Amniotic stem cell (primary cell): ENCODE results near the gene UBAC2.
"Not testable (repeated sequence)": the region's sequence is repeated elsewhere in the genome, so short reads cannot be mapped to it uniquely, and the experiment has no call there.

ENCODE experiments used
- DNase-seq: peaks from one replicate; lab custom pipeline; 2025; lab: John Stamatoyannopoulos, UW

Gene UBAC2

DNA sequence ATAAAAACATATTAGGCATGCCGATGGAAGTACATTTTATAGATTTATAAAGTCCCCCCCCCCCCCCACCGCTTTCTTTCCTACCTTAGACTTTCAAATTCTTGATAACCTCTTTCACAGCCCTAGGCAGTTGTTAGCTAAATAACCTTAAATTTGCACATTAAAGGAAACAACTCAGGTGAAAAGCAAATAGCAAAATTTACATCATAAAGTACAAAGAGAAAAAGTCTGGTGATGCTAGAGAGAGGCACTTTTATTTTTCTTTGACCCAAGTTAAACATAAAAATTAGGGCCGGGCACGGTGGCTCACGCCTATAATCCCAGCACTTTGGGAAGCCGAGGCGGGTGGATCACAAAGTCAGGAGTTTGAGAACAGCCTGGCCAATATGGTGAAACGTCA is 15.0 kb upstream of the UBAC2 start:
- no peak for DNase-seq

DNA sequence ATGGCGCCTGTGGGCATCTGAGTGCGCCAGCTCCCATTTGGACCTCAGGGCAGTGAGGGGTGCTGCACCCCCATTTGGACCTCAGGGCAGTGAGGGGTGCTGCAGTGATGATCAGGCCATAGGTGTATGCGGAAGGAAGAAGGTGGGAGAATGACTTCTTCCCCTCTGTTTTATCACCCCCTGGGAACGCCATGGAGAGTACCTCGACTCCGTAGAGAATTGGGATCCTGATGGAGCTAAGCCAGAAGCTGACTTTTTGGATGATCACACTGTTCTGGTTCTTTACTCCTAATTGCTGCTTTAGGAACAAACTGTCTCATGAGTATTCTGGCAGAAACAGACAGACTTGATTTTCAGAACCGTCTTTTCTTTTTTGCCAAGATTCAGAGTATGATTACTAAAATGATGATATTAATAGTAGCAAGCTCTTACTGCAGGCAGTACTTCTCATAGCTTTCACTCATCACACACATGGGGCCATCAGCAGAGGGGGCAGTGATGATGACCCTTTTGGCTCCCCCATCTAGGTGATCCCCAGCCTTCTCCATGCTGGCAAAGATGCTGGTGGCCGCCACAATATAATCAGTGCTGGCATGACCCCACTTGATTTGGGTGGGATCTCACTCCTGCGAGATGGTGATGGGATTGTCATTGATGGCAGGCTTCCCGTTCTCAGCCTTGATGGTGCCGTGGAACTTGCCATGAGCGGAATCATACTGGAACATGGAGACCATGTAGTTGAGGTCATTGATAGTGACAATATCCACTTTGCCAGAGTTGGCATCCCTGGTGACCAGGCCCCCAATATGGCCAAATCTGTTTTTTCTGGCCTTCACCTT is 10.3 kb upstream of the UBAC2 start:
- no peak for DNase-seq

DNA sequence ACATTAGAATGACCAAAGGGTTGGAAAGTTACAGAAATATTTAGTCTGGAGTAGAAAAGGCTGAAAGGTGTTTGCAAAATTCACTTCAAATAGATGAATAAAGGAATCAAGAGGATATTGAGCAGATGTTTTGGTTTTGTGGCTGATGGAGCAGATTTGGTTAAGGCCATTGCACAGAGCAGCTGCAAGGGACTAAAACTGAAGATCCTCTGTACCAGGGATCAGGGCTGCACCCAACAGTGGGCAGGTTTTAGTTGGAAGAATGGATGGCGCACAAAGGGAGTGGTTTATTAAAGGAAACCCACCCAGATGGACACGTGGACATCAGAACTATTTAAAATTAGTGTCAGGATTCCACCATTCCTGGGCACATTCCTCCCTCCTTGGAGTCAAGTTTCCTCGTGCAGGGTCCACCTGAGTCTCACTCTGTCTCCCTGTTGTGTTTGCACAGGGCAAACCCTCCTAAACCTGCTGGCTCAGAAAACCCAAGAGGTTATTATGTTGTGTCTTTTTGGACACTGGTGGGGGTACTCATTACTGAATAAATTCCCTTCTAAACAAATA is 9.2 kb upstream of the UBAC2 start:
- DNase-seq: no peak

DNA sequence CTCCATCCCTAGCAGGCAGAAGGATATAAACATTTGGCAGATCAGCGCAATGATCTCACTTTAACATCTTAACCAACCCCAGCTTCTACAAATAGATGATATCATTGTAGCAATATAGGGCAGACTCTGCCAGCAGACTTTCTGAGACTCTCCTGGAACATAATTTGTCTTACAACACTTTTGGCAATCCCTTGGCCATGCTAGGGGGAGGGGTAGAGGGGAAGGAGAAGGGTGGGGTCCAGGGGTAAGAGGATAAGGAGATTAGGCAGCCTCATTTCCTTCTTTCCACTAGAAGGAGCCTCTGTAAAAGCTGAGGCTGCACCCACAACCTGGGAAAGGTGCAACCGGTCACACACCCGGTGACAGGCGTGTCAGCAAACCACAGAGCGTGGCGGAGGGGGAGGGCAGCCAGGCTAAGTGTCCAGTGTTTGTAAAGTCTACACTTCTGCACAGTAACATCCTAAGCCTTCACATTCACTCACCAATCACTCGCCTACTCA is 8.7 kb upstream of the UBAC2 start:
- no peak for DNase-seq

DNA sequence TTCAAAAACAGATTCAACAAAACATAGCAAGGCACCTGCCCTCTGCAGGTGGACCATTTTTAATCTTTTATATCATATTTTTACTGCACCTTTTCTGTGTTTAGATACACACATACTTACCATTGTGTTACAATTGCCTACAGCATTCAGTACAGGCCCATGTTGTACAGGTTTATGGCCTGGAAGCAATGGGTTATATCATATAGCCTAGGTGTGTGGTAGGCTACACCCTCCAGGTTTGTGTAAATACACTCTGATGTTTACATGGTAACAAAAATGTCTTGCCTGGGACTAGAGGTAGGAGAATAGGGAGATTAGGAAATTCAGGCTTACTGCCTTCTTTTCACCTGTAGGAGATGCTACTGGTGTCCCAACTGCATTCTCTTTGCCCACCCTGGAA is 8.2 kb upstream of the UBAC2 start:
- DNase-seq: no peak

DNA sequence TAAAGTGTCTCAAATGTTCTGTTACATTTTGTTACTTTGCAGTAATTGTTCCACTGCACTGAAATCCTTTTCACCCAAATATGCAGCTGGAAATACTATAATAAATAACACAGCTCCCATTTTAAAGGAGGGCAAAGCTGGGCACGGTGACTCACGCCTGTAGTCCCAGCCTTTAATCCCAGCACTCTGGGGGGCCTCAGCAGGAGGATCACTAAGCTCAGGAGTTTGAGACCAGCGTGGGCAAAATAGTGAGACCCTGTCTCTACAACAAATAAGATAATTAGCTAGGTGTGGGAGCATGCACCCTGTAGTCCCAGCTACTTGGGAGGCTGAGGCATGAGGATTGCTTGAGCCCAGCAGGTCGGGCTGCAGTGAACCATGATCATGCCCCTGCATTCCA is 7.5 kb upstream of the UBAC2 start:
- DNase-seq: no peak

DNA sequence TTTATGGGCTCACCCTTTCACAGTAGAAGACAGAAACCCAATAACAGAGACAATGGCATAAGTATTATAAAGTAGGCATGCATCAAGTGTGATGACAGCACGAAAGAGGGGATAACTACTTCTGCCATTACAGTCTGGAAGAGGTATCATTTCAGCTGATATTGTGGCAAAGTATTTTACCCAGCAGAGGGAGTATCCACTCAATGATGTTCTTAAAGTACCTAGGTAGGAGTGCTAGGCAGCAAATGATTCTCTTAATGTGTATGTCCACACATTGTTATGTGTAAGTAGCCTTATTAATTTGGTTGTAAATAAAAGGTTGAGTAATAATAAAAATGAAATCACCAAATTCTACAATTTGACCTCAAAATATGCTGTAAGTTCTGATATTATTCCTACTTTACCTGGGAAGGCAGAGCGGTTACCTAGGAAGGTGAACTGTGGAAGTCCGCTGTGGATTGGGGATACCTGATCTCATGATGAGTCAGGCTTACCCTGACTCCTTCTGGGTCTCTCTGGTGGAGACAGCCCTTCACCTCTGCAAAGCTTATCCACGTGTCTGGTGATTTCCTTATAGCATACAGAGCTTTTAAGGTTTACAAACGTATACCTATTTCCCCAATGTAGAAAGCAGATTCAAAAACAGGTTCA is 4.1 kb upstream of the UBAC2 start:
- no peak for DNase-seq

DNA sequence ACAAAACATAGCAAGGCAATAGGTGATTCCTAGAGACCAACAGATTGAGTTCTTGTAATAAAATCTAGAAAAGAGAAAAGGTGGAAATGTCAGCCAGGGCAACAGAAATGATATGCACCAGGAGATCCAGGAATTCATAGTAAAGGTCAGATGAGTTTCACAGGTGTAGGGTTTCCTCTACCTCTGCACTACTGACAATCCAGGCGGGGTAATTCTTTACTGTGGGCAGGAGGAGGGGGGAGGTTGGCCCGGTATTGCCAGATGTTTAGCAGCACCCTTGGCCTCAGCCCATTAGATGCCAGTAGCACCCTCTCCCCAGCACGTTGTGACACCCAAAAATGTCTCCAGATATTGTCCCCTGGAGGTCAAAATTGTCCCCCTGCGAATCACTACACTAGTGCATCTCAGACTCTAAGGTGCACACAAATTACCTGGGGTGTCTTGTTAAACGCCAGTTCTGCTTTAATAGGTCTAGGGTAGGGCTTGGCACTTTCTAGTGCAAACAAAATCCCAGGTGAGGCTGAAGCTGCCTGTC is 3.5 kb upstream of the UBAC2 start:
- no peak for DNase-seq

DNA sequence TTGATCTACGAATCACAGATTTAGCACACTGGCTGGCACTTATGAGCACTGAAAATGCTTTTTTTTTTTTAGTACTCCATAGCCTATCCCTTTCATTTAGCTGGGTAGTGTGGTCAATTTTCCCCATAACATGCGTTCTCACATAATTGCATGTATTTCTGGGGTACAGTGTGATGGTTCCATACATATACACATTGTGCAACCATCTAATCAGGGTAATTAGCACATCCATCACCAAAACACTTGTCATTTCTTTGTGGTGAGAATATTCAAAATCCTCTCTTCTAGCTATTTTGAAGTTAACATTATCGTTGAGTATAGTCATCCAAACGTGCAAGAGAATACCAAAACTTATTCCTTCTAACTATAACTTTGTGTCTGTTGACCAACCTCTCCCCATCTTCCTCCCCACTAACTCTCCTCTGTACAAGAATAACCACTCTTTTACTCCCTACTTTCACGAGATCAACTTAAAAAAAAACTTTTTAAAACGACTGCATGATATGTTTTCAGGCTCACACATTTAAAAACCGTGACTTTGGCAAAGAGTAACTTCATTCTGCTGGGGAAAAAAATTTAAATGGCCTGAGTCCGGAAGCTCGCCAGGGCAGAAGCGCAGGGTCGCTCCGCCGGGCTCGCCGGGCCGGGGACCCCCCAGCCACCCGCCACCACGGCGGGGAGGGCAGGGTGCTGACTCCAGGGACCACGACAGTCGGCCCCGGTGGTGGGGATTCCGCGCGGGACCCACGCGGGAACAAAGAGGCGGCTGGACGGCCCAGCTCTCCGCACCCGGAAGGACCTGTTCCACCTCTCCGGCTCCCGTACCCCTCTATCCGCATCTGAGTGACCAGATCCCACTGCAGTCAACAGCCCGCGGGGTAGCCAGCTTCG is 868 bp upstream of the UBAC2 start:
- DNase-seq: no peak

DNA sequence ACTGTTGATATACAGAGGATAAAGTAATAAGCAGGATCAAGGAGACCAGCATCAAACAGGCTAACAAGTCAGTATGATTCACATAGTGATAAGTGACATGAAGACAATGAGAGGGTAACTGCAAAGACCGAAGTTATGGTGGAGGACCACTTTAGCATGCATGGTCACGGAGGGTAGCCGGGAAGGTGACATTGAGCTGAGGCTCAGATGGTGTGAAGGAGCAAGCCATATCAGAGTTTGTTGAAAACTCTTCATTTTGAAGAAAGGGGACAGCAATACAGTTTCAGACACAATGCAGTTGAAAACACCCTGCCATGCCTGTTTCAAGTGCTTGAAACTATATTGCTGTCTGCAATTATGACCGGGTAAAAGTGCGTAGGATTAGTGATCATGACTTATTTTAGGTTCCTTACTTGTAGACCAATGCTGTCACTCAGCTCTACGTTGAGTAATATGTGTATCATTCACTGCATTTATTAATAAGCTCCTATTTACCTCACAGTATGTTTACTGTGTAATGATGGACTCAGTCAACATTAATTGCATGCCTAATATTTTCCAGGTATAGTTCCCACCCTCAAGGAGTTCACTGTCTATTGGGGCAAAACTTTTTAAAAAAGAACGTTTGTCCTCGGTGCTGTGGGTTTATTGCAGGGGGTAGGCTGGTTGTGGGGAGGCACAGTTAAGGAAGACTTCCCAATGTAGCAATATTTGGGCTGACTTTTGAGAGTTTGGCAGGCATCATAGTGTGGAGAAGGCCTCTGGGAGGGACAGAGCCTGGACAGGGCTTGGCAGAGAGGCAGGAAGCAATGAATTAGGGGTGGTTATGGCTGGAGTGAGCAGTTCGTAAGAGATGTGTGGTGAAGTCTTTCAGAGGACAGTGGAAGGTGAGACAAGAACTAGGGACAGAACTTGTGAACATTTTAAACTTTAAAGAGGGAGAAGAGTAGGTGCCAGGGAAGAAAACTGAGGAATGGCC is 3.2 kb downstream of the UBAC2 start:
- no peak for DNase-seq

DNA sequence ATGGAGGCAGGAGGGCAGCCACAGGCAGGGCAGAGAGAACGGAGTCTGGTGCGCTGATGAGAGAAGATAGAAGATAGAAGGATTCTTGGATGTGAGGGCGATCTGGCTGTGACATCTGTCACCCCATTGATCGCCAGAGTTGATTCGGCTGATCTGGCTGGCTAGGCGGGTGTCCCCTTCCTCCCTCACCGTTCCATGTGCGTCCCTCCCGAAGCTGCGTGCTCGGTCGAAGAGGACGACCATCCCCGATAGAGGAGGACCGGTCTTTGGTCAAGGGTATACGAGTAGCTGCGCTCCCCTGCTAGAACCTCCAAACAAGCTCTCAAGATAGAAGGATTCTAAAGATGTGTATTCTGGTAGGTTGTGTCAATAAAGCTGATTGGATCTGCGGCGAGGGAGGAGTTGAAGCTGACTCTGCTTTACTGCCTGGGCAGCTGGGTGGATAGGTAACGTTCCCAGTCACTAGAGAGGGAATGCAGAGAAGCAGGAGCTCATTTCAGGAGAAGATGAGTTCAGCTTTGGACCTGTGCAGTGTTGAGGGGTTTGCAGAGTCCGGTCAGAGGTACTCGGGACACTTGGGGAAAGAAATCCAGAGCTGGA is 5.1 kb downstream of the UBAC2 start:
- DNase-seq: no peak

DNA sequence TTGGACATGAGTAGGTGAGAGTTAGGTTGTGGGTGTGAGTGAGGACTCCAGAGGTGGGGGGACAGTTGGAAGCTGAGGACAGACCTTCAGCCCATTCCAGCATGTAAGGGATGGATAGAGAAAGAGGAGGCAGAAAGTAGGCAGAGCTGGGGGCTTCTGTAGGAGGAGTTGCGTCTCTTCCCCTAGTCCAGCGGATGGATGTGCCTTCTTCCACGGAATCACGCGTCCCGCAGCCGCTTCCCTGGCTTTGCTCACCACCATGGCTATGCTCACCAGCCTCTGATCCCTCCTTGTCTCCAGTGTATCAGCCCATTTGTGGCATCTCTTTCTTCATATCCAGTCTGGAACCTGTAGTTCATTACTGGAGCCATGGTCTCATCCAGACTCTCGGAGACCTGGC is 5.6 kb downstream of the UBAC2 start:
- no peak for DNase-seq

DNA sequence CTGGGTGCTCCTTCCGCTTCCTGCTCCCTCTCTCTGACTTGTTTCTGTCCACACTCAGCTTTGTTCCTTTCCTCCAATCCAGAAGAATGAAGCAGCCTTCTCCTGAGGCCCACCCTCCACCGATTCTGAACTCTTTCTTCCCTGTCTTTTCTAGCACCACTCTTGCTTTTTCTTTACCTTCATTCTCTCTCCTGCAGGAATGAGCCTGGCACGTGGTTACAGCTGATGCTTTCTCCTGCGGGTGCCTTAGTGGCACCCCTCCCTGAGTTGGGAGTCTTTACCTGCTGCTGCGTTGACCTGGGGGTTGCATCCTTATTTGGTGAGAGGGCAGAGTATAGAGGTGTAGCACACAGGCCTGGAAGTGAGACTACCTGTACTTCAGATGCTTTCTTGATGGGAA is 6.2 kb downstream of the UBAC2 start:
- no peak for DNase-seq

DNA sequence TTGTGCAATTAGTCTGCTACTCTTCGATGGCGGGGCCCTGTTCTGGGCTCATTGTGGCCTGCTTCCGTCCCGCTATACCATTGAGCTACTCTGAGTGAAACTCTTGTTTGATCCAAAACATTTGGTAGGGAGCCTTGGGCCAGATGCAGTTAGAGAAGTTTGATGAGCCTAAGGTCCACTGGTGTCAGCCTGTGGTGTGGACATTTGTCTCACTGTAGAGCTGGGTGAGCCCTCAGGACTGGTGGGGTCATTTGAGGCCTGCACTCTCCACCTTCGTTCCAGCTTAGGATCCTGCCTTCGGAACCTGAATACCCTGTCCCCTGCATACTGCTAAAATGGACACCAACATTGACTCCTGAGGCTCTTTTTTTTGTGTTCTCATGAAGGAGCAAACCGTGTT is 6.9 kb downstream of the UBAC2 start:
- DNase-seq: no peak

DNA sequence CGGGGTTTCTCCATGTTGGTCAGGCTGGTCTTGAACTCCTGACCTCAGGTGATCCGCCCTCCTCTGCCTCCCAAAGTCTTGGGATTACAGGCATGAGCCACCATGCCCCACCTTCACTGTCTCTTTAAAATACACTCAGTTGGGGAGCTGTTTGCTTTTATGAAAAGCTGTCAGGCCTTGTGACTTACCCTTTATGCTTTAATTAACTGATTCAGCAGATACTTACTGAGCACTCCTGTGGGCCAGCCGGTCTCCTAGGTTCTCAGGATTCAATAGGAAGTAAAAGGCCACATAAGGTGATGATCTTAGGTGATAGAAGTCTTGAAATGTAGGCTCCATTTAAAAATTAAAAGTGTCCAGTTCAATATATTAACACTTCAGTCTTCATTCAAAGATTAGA is 7.5 kb downstream of the UBAC2 start:
- no peak for DNase-seq

DNA sequence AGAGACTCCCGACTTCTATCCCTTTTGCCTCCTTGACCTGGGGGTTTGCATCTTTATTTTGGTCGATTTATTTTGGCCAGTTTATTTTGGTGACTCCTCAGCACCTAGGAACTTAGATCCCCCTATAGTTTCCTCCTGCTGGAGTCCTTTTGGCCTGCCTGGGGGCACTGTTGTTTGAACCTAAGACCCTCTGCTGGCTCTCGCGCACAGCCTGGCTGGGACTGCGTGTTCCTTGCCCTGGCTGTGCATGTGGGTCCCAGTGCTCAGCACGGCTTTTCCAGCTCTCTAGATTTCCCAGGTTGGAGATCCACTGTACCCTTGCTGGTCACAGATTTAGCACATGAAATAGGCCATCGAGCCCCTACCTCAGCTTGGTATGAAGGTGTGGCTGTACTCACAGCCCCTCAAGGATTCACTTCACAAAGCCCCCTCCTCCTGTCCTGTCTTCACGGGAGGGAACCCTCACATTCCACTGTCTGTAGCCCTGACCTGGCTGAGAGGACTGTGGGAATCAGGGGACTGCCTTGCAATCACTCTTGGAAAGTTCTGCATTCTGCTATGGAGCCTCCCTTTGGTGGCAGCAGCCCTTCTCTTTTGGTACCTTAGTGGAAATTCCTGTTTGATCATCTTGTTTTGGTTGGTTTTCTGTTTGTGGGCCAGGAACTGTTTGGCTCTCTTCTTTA is 8.3 kb downstream of the UBAC2 start:
- DNase-seq: no peak

DNA sequence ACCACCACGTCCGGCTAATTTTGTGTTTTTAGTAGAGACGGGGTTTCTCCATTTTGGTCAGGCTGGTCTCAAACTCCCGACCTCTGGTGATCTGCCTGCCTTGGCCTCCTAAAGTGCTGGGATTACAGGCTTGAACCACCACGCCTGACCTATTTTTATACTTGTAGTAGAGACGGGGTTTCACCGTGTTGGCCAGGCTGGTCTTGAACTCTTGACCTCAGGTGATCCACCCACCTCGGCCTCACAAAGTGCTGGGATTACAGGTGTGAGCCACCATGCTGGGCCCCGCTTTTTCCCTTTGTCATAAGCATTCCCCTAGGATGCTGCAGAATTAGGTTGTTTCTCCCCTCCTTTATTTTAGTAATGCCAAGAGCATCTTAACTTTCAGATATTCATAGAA is 10.0 kb downstream of the UBAC2 start:
- not testable (repeated sequence) for DNase-seq

DNA sequence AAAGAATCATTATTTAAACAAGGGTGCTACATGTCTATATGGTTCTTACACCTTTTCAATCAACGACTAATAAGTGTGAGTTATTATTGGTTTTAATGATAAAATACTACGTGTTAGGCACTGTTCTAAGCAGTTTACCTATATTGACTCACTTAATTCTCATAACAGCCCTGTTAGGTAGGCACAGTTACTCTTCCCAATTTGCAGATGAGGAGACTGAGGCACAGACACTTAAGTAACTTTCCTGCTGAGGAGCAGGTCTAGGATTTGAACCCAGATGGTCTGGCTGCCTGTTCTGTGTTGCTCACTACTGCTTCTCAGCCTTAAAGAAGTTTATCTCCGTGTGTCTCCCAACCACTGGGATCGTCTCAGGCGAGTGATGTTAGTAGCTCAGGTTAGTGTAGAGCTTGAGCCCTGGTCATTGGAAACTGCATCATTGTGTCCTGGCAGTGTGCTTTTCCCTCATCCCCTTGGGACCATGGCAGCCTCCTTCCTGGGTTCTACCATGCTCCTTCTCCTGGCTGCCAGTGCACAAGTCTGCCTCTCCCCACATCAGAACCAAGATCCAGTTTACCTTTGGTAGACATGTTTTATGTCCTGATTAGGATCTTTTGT is 10.9 kb downstream of the UBAC2 start:
- DNase-seq: no peak

DNA sequence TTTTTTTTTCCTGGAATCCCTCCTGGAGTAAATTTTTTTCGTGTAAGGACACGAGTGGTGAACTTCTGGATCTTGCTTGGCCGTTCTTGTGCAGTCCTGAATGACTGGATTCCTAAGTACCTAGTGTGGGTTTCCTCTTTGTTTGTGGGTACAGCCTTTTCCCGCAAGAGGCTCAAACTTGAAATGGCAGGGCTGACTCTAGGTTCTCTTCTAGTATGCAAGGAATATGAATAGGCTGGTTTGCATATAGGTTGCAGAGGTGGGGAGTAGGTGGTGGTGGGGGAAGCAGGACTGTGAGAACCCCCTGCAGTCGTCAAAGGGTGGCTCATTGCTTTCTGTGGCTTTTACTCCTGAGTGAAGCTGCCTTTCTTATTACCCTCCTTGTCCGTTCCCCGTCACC is 13.6 kb downstream of the UBAC2 start:
- DNase-seq: no peak
